Measurements from ENCODE around the gene MYOZ3. TPM values are rescaled to one million over a fixed set of nuclear protein-coding genes. Genes with fewer than 3 reads are reported as not detected.

Gene MYOZ3
- total RNA-seq, 2 donors from 2014 or later = 12.4 to 15.8 TPM

DNA sequence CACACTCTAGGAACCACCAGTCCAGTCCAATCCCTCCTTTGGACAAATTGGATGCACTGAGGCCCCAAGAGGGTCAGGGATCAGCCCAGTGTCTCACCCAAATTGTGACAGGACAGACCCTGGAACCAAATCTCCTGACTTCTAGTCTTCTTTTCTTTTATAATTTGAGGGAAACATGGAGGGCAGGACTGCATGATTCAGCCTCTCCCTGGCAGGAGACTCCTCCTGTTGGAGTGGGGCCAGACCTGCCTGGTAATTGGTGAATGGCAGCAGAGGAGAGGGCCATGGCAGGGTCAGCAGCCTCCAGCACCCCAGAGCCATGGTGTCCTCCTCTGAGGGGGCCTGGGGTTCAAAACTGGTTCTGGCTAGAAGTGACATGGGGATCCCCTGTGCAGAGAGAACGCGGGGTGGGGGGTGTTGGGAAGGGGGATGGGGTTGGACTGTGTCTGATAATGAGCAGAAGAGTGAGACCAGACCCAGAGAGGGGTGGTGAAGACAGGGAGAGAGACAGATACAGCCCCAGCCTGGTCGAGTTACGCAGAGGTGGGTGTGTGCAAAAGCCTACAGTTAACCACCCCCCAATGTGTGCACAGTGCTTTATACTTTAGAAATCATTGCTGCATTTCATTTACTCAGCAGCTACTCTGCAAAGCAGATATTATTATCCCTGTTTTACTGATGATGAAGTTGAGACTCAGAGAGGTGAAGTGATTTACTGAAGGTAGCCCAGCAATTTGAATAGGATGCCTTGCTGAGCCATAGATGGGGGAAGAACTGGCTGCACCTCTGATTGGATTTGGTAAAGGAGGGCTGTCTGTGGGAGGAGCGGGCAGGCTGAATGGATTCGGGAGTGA is 24.4 kb upstream of the MYOZ3 start:
- H3K36me3 ChIP-seq (ENCODE audit: control insufficient read depth, insufficient read depth, low read length) = no peaks in the 10 kb centered on the region
- peaks cover 43% of the 10 kb centered on the region for H3K4me1 Mint-ChIP-seq
- 77 to 80% methylated on average over 2 to 6 of the region's 6 CpGs for WGBS, 2 experiments (ENCODE audit: insufficient coverage in 1 of 2, insufficient read length in 1 of 2)
- no peak overlapping the region for H3K27ac ChIP-seq (ENCODE audit: low read depth, low read length)
- no peak overlapping the region for H3K9ac ChIP-seq (ENCODE audit: extremely low read depth, low read length, poor library complexity, severe bottlenecking)
- H3K9me3 Mint-ChIP-seq = no peaks in the 10 kb centered on the region
- no peak for DNase-seq
- no peaks in the 10 kb centered on the region for H3K36me3 Mint-ChIP-seq (ENCODE audit: low read depth)
- no peak overlapping the region for H3K27ac Mint-ChIP-seq
- no peak overlapping the region for H3K4me3 ChIP-seq (ENCODE audit: low read length)
- H3K4me1 ChIP-seq (ENCODE audit: control insufficient read depth, insufficient read depth, low read length) = peaks cover 27% of the 10 kb centered on the region
- TF ChIP-seq, protein P1, sequence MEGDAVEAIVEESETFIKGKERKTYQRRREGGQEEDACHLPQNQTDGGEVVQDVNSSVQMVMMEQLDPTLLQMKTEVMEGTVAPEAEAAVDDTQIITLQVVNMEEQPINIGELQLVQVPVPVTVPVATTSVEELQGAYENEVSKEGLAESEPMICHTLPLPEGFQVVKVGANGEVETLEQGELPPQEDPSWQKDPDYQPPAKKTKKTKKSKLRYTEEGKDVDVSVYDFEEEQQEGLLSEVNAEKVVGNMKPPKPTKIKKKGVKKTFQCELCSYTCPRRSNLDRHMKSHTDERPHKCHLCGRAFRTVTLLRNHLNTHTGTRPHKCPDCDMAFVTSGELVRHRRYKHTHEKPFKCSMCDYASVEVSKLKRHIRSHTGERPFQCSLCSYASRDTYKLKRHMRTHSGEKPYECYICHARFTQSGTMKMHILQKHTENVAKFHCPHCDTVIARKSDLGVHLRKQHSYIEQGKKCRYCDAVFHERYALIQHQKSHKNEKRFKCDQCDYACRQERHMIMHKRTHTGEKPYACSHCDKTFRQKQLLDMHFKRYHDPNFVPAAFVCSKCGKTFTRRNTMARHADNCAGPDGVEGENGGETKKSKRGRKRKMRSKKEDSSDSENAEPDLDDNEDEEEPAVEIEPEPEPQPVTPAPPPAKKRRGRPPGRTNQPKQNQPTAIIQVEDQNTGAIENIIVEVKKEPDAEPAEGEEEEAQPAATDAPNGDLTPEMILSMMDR (conservative IDR thresholded peaks at IDR 0.05) = no peak
- H3K4me3 Mint-ChIP-seq = no peak overlapping the region
- peaks cover 3% of the 10 kb centered on the region for H3K27me3 Mint-ChIP-seq (ENCODE audit: insufficient read depth)
- no peaks in the 10 kb centered on the region for H3K27me3 ChIP-seq (ENCODE audit: control insufficient read depth, insufficient read depth, low read length, poor library complexity, severe bottlenecking)
- H3K9me3 ChIP-seq (ENCODE audit: control insufficient read depth, low read length) = no peaks in the 10 kb centered on the region

DNA sequence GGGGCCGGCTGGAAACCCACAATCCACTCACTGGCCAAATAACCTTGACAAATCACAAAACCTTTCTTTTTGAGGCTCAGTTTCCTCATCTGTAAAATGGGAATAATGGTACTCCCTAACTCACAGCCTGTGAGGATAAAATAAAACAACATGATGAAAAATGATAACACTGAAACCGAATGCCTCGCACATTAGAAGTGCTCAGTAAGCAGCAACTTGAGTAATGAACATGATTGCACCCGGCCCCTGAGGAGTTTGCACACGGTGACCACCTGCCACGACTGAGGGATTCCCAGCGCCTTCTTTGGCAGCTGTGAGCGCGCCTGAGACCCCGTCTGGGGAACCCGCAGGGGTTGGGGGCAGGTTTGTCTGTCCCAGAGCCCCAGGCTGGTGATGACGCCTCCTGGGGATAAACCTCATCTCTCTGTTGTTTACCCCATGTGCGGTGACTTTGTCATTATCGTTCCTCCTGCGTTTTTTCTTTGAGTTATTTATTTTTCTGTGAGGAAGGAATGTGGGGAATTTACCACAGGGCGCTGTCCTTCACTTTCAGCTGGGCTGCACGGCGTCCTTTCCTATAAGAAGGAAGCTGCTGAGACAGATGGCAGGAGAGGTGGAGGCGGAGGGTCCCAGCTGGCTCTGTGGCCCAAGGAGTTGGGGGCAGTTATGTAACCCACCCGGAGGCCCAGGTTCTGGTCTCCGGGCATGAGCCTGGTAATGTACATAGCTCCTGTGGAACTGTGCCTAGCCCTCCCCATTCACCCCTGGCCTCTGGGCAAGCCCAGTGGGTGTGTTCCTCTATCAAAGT is 23.6 kb upstream of the MYOZ3 start:
- DNase-seq = peak; percentile 82
- H3K4me1 ChIP-seq (ENCODE audit: control insufficient read depth, insufficient read depth, low read length) = peaks cover 28% of the 10 kb centered on the region
- H3K36me3 ChIP-seq (ENCODE audit: control insufficient read depth, insufficient read depth, low read length) = no peaks in the 10 kb centered on the region
- H3K27me3 Mint-ChIP-seq (ENCODE audit: insufficient read depth) = peaks cover 3% of the 10 kb centered on the region
- no peaks in the 10 kb centered on the region for H3K9me3 Mint-ChIP-seq
- H3K27ac Mint-ChIP-seq = peak overlapping the region; percentile 23
- no peaks in the 10 kb centered on the region for H3K36me3 Mint-ChIP-seq (ENCODE audit: low read depth)
- H3K27ac ChIP-seq (ENCODE audit: low read depth, low read length) = peak overlapping the region; percentile 12
- WGBS, 2 experiments (ENCODE audit: insufficient coverage in 1 of 2, insufficient read length in 1 of 2) = 39 to 49% methylated on average over 14 to 21 of the region's 21 CpGs
- H3K4me1 Mint-ChIP-seq = peaks cover 50% of the 10 kb centered on the region
- H3K27me3 ChIP-seq (ENCODE audit: control insufficient read depth, insufficient read depth, low read length, poor library complexity, severe bottlenecking) = no peaks in the 10 kb centered on the region
- H3K4me3 Mint-ChIP-seq = no peak overlapping the region
- no peaks in the 10 kb centered on the region for H3K9me3 ChIP-seq (ENCODE audit: control insufficient read depth, low read length)
- TF ChIP-seq, protein P1 (conservative IDR thresholded peaks at IDR 0.05) = no peak
- H3K4me3 ChIP-seq (ENCODE audit: low read length) = no peak overlapping the region
- H3K9ac ChIP-seq (ENCODE audit: extremely low read depth, low read length, poor library complexity, severe bottlenecking) = no peak overlapping the region

DNA sequence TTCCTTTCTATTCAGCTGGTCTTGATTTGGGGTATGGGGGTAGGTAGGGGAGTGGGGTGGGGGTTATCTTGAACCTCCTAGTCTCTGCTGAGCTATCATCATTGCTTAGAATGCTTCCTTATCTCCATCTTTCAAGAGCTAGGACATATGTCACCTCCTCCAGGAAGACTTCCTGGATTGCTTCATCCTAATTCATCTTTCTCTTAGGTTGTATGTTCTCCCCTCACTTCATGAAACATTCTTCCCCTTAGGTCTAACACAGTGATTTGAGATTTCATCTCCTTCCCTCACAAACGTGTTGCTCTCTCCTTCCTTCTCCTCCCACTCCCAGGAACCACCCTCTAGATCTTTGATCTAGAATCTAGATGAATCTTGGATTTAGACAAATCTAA is 23.0 kb upstream of the MYOZ3 start:
- Histone ChIP-seq H3K27ac (ENCODE audit: low read depth, low read length) (no peak overlapping the region), H3K27me3 (ENCODE audit: control insufficient read depth, insufficient read depth, low read length, poor library complexity, severe bottlenecking) (no peaks in the 10 kb centered on the region), H3K36me3 (ENCODE audit: control insufficient read depth, insufficient read depth, low read length) (no peaks in the 10 kb centered on the region), H3K9me3 (ENCODE audit: control insufficient read depth, low read length) (no peaks in the 10 kb centered on the region), H3K4me1 (ENCODE audit: control insufficient read depth, insufficient read depth, low read length) (peaks cover 33% of the 10 kb centered on the region), H3K9ac (ENCODE audit: extremely low read depth, low read length, poor library complexity, severe bottlenecking) (no peak overlapping the region), H3K4me3 (ENCODE audit: low read length) (no peak overlapping the region)
- Mint-ChIP-seq H3K27ac (no peak overlapping the region), H3K9me3 (no peaks in the 10 kb centered on the region), H3K36me3 (ENCODE audit: low read depth) (no peaks in the 10 kb centered on the region), H3K27me3 (ENCODE audit: insufficient read depth) (peaks cover 3% of the 10 kb centered on the region), H3K4me3 (no peak overlapping the region), H3K4me1 (peaks cover 56% of the 10 kb centered on the region)
- TF ChIP-seq, protein P1 (conservative IDR thresholded peaks at IDR 0.05) = no peak
- WGBS, 2 experiments (ENCODE audit: insufficient coverage in 1 of 2, insufficient read length in 1 of 2) = 75% methylated on average over 1 of the region's 1 CpG; no CpG with 5 or more reads in 1 of the 2 experiments
- DNase-seq = no peak

Data from endodermal cell (in vitro differentiated cells).